GM18951 (cell line): Measurements from ENCODE around the gene TMEM26.

Source experiments
- POLR2A ChIP-seq: IDR thresholded peaks from 4 replicates; pipeline ENCODE4 v1.6.1; 2011; ENCODE audit warnings: mild to moderate bottlenecking; ENCODE audit not compliant: insufficient read length, insufficient read depth; ENCODE audit errors: extremely low read depth
- in situ Hi-C: fragments of 300-500 bp; cut with MboI; formaldehyde crosslinking; loops from one replicate; pipeline ENCODE4 v1.12.0; 2022; ENCODE audit warnings: low sequenced_read_pairs, mixed read lengths, inconsistent platforms; ENCODE audit not compliant: unreplicated experiment

TMEM26 gene

DNA sequence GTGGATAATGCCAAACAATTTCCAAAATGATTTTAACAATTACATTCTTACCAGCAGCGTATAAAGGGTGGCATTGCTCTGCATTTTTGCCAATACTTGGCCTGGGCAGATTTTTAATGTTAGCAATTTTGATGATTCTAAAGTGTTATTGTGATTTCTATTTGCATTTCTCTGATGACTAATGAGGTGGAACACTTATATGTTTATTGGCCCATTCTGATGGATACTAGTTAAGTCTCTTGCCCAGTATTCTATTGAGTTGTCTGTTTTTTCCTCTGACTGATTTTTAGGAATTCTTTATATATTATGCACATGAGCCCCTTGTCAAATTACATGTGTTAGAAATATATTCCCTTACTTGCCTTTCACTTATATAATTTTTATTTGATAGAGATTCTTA lies 86.8 kb downstream of the TMEM26 start:
- in situ Hi-C loops, result no loop called here
- TF ChIP-seq POLR2A, result no peak

DNA sequence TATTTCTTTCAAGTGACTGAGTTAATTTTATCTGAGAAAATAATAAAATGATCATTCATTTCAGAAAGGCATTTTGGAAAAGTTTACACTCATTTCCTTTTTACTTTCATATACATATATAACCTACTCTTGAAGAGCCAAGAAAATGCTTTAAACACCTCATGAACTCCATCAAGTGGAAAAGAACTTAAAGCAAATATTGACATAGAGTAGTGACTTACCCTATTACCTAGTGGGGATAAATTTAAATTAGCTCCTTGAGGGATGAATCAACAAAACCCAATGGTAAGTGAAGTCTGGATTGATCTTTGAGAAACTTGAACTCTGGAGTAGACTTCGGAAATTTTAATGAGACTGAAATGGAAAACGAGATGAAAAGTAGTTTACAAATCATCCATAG lies 88.6 kb downstream of the TMEM26 start:
- in situ Hi-C loops, result no loop called here
- TF ChIP-seq POLR2A, result no peak

DNA sequence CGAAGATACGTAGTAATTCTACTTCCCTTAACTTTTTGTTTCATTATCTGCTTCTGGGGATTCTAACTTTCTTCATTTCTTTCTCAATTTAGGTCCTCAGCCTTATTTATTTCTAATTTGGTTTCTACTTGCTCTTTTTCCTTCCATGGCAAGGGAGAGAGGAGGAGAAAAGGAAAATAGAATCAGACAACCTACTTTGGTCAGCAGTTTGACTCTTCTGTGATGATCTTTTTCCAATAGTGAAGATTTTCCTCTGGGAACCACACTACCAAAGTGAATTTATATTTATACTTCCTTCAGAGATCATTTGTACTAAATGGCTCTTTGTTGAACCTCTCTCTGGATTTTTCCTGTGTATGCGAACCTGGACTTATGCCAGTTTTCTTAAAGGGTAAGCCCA lies 90.2 kb downstream of the TMEM26 start:
- in situ Hi-C loops, result no loop called here
- TF ChIP-seq POLR2A, result no peak

DNA sequence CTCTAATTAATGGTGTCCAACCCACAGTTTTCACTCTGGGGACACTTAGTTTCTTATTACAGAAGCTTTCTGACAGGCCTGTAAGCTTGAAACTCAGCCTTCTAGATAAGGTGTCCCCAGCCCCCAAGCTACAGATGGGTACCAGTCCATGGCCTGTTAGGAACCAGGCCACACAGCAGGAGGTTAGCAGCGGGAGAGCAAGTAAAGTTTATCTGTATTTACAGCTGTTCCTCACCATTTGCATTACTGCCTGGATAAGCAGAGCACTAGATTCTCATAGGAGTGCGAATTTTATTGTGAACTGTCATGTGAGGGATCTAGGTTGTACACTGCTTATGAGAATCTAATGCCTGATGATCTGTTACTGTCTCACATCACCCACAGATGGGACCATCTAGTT lies 93.7 kb downstream of the TMEM26 start:
- TF ChIP-seq POLR2A, result no peak
- in situ Hi-C loops, result no loop called here

DNA sequence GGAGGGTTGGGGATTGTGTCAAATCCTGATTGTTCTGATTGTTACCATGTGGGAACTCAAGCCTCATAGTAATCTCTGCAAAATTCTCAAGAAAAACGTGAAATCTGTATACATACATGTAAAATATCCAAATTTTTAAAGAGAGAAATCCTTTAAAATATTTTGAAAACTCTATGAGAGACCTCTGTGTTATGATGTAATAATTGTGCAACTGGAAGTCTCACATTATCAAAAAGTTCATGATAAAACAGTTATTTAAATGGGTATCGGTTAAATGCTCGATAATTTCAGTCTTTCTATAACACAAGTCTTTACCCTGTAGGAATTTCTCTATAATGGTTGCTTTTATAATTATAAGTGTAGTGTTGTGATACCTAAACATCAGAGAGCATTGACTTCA lies 95.5 kb downstream of the TMEM26 start:
- in situ Hi-C loops, result no loop called here
- no peak for TF ChIP-seq POLR2A
